Measurements from ENCODE around the gene POLG2. TPM values are rescaled to one million over a fixed set of nuclear protein-coding genes. Genes with fewer than 3 reads are reported as not detected.
"Not testable (repeated sequence)": the region's sequence is repeated elsewhere in the genome, so short reads cannot be mapped to it uniquely, and the experiment has no call there.

The POLG2 gene
- total RNA-seq, 4 donors from 2014 or later: 4.8 to 10.8 (median 6.3) TPM

GRCh38 chr17:64460955-64461354 is 35.9 kb downstream of the POLG2 start:
- no peaks in the 10 kb centered on the region for H3K9me3 ChIP-seq
- H3K36me3 ChIP-seq: no peaks in the 10 kb centered on the region
- H3K4me1 ChIP-seq: peaks cover 0 to 10% (median 0%) of the 10 kb centered on the region in 4 donors
- intact Hi-C loops (cut with DNase I; ENCODE audit: low total_unique reads) (no loop called here), in situ Hi-C loops (cut with MboI; ENCODE audit: low pct_ligation_motif_present in 1 of 4, low pct_unique_long_range_greater_than_20kb in 1 of 4, low sequenced_read_pairs in 3 of 4) (no loop called here)
- no peak overlapping the region for H3K4me3 ChIP-seq
- H3K27me3 ChIP-seq: no peaks in the 10 kb centered on the region
- no peak for DNase-seq
- no peak for TF ChIP-seq CTCF (IDR thresholded peaks at IDR 0.05)
- TF ChIP-seq POLR2A (IDR thresholded peaks at IDR 0.05): no peak
- no peak for TF ChIP-seq POLR2AphosphoS5 (IDR thresholded peaks at IDR 0.05)
- TF ChIP-seq EP300 (IDR thresholded peaks at IDR 0.05; ENCODE audit: low read depth): no peak
- 93 to 94% methylated on average over 7 to 8 of the region's 8 CpGs for WGBS, 2 donors (ENCODE audit: low coverage in 1 of 2)
- no peak overlapping the region for H3K27ac ChIP-seq

GRCh38 chr17:64459818-64460217 is 37.0 kb downstream of the POLG2 start:
- peaks cover 0 to 12% (median 0%) of the 10 kb centered on the region in 4 donors for H3K4me1 ChIP-seq
- WGBS, 2 donors (ENCODE audit: low coverage in 1 of 2): 93 to 98% methylated on average over 7 of the region's 7 CpGs
- intact Hi-C loops (cut with DNase I; ENCODE audit: low total_unique reads); H3K27ac ChIP-seq; in situ Hi-C loops (cut with MboI; ENCODE audit: low pct_ligation_motif_present in 1 of 4, low pct_unique_long_range_greater_than_20kb in 1 of 4, low sequenced_read_pairs in 3 of 4); H3K27me3 ChIP-seq; DNase-seq; H3K9me3 ChIP-seq; H3K36me3 ChIP-seq; H3K4me3 ChIP-seq: not testable (repeated sequence)

GRCh38 chr17:64459284-64459747 is 37.5 kb downstream of the POLG2 start:
- no peaks in the 10 kb centered on the region for H3K36me3 ChIP-seq
- TF ChIP-seq EP300 (IDR thresholded peaks at IDR 0.05; ENCODE audit: low read depth) (no peak), POLR2A (IDR thresholded peaks at IDR 0.05) (no peak), CTCF (IDR thresholded peaks at IDR 0.05) (no peak), POLR2AphosphoS5 (IDR thresholded peaks at IDR 0.05) (no peak)
- peaks cover 0 to 12% (median 0%) of the 10 kb centered on the region in 4 donors for H3K4me1 ChIP-seq
- no peak overlapping the region for H3K27ac ChIP-seq
- no peak overlapping the region for H3K4me3 ChIP-seq
- in situ Hi-C loops (cut with MboI; ENCODE audit: low pct_ligation_motif_present in 1 of 4, low pct_unique_long_range_greater_than_20kb in 1 of 4, low sequenced_read_pairs in 3 of 4): no loop called here
- WGBS, 2 donors (ENCODE audit: low coverage in 1 of 2): 69 to 84% methylated on average over 6 of the region's 6 CpGs
- H3K9me3 ChIP-seq: no peaks in the 10 kb centered on the region
- no peaks in the 10 kb centered on the region for H3K27me3 ChIP-seq
- DNase-seq: peak; percentile 11
- intact Hi-C loops (cut with DNase I; ENCODE audit: low total_unique reads): no loop called here

- H3K27me3 ChIP-seq: no peaks in the 10 kb centered on the region
- H3K36me3 ChIP-seq: no peaks in the 10 kb centered on the region
- WGBS, 2 donors (ENCODE audit: low coverage in 1 of 2): 40 to 74% methylated on average over 1 to 8 of the region's 8 CpGs
- H3K4me3 ChIP-seq: no peak overlapping the region
- peaks cover 0 to 12% (median 0%) of the 10 kb centered on the region in 4 donors for H3K4me1 ChIP-seq
- H3K9me3 ChIP-seq: no peaks in the 10 kb centered on the region
- no peak overlapping the region for H3K27ac ChIP-seq
- no peak for TF ChIP-seq POLR2A (IDR thresholded peaks at IDR 0.05)
- TF ChIP-seq CTCF (IDR thresholded peaks at IDR 0.05): no peak
- TF ChIP-seq EP300 (IDR thresholded peaks at IDR 0.05; ENCODE audit: low read depth): no peak
- TF ChIP-seq POLR2AphosphoS5 (IDR thresholded peaks at IDR 0.05): no peak
- intact Hi-C loops (cut with DNase I; ENCODE audit: low total_unique reads) (no loop called here), in situ Hi-C loops (cut with MboI; ENCODE audit: low pct_ligation_motif_present in 1 of 4, low pct_unique_long_range_greater_than_20kb in 1 of 4, low sequenced_read_pairs in 3 of 4) (no loop called here)
- DNase-seq: no peak
Measured at GRCh38 chr17:64458756-64459155, 38.1 kb downstream of the POLG2 start.

- no peak for DNase-seq
- intact Hi-C loops (cut with DNase I; ENCODE audit: low total_unique reads): no loop called here
- Histone ChIP-seq H3K27ac (no peak overlapping the region), H3K36me3 (no peaks in the 10 kb centered on the region), H3K27me3 (no peaks in the 10 kb centered on the region), H3K4me3 (no peak overlapping the region), H3K4me1 (peaks cover 0 to 12% (median 0%) of the 10 kb centered on the region in 4 donors), H3K9me3 (no peaks in the 10 kb centered on the region)
- WGBS, 2 donors (ENCODE audit: low coverage in 1 of 2): 70 to 77% methylated on average over 6 to 7 of the region's 7 CpGs
- TF ChIP-seq POLR2A (IDR thresholded peaks at IDR 0.05): no peak
- no peak for TF ChIP-seq EP300 (IDR thresholded peaks at IDR 0.05; ENCODE audit: low read depth)
- TF ChIP-seq CTCF (IDR thresholded peaks at IDR 0.05): no peak
- TF ChIP-seq POLR2AphosphoS5 (IDR thresholded peaks at IDR 0.05): no peak
- in situ Hi-C loops (cut with MboI; ENCODE audit: low pct_ligation_motif_present in 1 of 4, low pct_unique_long_range_greater_than_20kb in 1 of 4, low sequenced_read_pairs in 3 of 4): no loop called here
Measured at GRCh38 chr17:64457156-64457555, 39.7 kb downstream of the POLG2 start.
